Subcutaneous abdominal adipose tissue (tissue), 5 donors: ENCODE measurements around the gene APLF.
A peak's percentile ranks its signal among the peaks of the same experiment; 100 is the strongest.
"Not testable (repeated sequence)": the region's sequence is repeated elsewhere in the genome, so short reads cannot be mapped to it uniquely, and the experiment has no call there.

Experiments used
- H3K27ac ChIP-seq: one replicate; pipeline ENCODE4 v1.7.0; 2013; ENCODE audit warnings: low read depth, mild to moderate bottlenecking, inconsistent platforms, low read length, moderate library complexity
- H3K27me3 ChIP-seq, 5 donors: one replicate each; pipeline ENCODE4 v1.7.0; 2013; ENCODE audit warnings: low read length in 5 of 5, inconsistent platforms in 1 of 5; ENCODE audit not compliant: control insufficient read depth in 5 of 5, insufficient read depth in 4 of 5
- H3K36me3 ChIP-seq, 5 donors: one replicate each; pipeline ENCODE4 v1.7.0; 2013; ENCODE audit warnings: low read length in 5 of 5; ENCODE audit not compliant: control insufficient read depth in 5 of 5, insufficient read depth in 5 of 5
- H3K4me1 ChIP-seq, 5 donors: one replicate each; pipeline ENCODE4 v1.7.0; 2013; ENCODE audit warnings: low read length in 5 of 5, mild to moderate bottlenecking in 3 of 5, moderate library complexity in 1 of 5; ENCODE audit not compliant: control insufficient read depth in 5 of 5, insufficient read depth in 5 of 5
- H3K4me3 ChIP-seq, 5 donors: one replicate each; pipeline ENCODE4 v1.7.0; 2013; ENCODE audit warnings: low read length in 5 of 5, low read depth in 1 of 5
- H3K9ac ChIP-seq, 5 donors: one replicate each; pipeline ENCODE4 v1.7.0; 2013; ENCODE audit warnings: low read length in 5 of 5, mild to moderate bottlenecking in 4 of 5, moderate library complexity in 3 of 5
- H3K9me3 ChIP-seq, 5 donors: one replicate each; pipeline ENCODE4 v1.7.0; 2013; ENCODE audit warnings: low read length in 5 of 5; ENCODE audit not compliant: control insufficient read depth in 5 of 5
- donor health status: healthy.
- donor health status: healthy.
- donor health status: healthy.
- donor health status: healthy.
- donor health status: healthy.

The APLF gene

GRCh38 chr2:68475110-68475509 lies 7.7 kb downstream of the APLF start:
- H3K9ac ChIP-seq: no peak overlapping the region
- H3K27ac ChIP-seq: no peak overlapping the region
- no peaks in the 10 kb centered on the region for H3K9me3 ChIP-seq
- H3K36me3 ChIP-seq: no peaks in the 10 kb centered on the region
- H3K4me3 ChIP-seq: no peak overlapping the region
- no peaks in the 10 kb centered on the region for H3K27me3 ChIP-seq
- H3K4me1 ChIP-seq: peaks cover 0 to under 1% (median 0%) of the 10 kb centered on the region in 5 donors

- H3K36me3 ChIP-seq: no peaks in the 10 kb centered on the region
- H3K27me3 ChIP-seq: no peaks in the 10 kb centered on the region
- H3K27ac ChIP-seq: no peak overlapping the region
- no peak overlapping the region for H3K4me3 ChIP-seq
- H3K9me3 ChIP-seq: no peaks in the 10 kb centered on the region
- no peak overlapping the region for H3K9ac ChIP-seq
- no peaks in the 10 kb centered on the region for H3K4me1 ChIP-seq
These were observed 8.2 kb downstream of the APLF start for GRCh38 chr2:68475576-68475975.

GRCh38 chr2:68476454-68476853 lies 9.1 kb downstream of the APLF start:
- no peaks in the 10 kb centered on the region for H3K27me3 ChIP-seq
- H3K27ac ChIP-seq: no peak overlapping the region
- no peak overlapping the region for H3K4me3 ChIP-seq
- no peaks in the 10 kb centered on the region for H3K36me3 ChIP-seq
- no peaks in the 10 kb centered on the region for H3K9me3 ChIP-seq
- H3K4me1 ChIP-seq: no peaks in the 10 kb centered on the region
- H3K9ac ChIP-seq: no peak overlapping the region

- Histone ChIP-seq H3K27me3 (no peaks in the 10 kb centered on the region), H3K27ac (no peak overlapping the region), H3K36me3 (no peaks in the 10 kb centered on the region)
These were observed 11.3 kb downstream of the APLF start for GRCh38 chr2:68478688-68479087.

GRCh38 chr2:68482296-68482820 lies 15.0 kb downstream of the APLF start:
- Histone ChIP-seq H3K36me3 (no peaks in the 10 kb centered on the region), H3K27ac (no peak overlapping the region), H3K9me3 (no peaks in the 10 kb centered on the region), H3K9ac (no peak overlapping the region), H3K27me3 (no peaks in the 10 kb centered on the region), H3K4me3 (no peak overlapping the region), H3K4me1 (no peaks in the 10 kb centered on the region)

More at GRCh38 chr2:68478688-68479087, 11.3 kb downstream of the APLF start:
- no peaks in the 10 kb centered on the region for H3K4me1 ChIP-seq
- H3K9ac ChIP-seq: no peak overlapping the region
- no peak overlapping the region for H3K4me3 ChIP-seq
- no peaks in the 10 kb centered on the region for H3K9me3 ChIP-seq

GRCh38 chr2:68483011-68483410 lies 15.6 kb downstream of the APLF start:
- H3K9me3 ChIP-seq: no peaks in the 10 kb centered on the region
- no peak overlapping the region for H3K4me3 ChIP-seq
- H3K36me3 ChIP-seq: no peaks in the 10 kb centered on the region
- no peaks in the 10 kb centered on the region for H3K27me3 ChIP-seq
- H3K9ac ChIP-seq: no peak overlapping the region
- H3K4me1 ChIP-seq: peaks cover 0 to 3% (median 0%) of the 10 kb centered on the region in 5 donors
- no peak overlapping the region for H3K27ac ChIP-seq

GRCh38 chr2:68487773-68488355 lies 20.5 kb downstream of the APLF start:
- Histone ChIP-seq H3K27me3 (no peaks in the 10 kb centered on the region), H3K36me3 (no peaks in the 10 kb centered on the region), H3K4me3 (no peak overlapping the region), H3K27ac (no peak overlapping the region), H3K9ac (peak overlapping the region in 1 of 5 donors; percentile 4), H3K9me3 (no peaks in the 10 kb centered on the region), H3K4me1 (peaks cover 0 to 6% (median 0%) of the 10 kb centered on the region in 5 donors)

- H3K4me1 ChIP-seq, H3K27ac ChIP-seq, H3K27me3 ChIP-seq, H3K9ac ChIP-seq, H3K36me3 ChIP-seq, H3K4me3 ChIP-seq, H3K9me3 ChIP-seq: not testable (repeated sequence)
These were observed 21.2 kb downstream of the APLF start for GRCh38 chr2:68488605-68489004.

- Histone ChIP-seq H3K27ac (no peak overlapping the region), H3K27me3 (no peaks in the 10 kb centered on the region)
These were observed 21.9 kb downstream of the APLF start for GRCh38 chr2:68489282-68489681.

GRCh38 chr2:68491582-68491981 lies 24.2 kb downstream of the APLF start:
- no peaks in the 10 kb centered on the region for H3K36me3 ChIP-seq
- H3K27me3 ChIP-seq: no peaks in the 10 kb centered on the region
- no peak overlapping the region for H3K9ac ChIP-seq
- H3K4me3 ChIP-seq: no peak overlapping the region
- peaks cover 0 to 6% (median 0%) of the 10 kb centered on the region in 5 donors for H3K4me1 ChIP-seq
- H3K9me3 ChIP-seq: peaks cover 0 to 8% (median 0%) of the 10 kb centered on the region in 5 donors
- no peak overlapping the region for H3K27ac ChIP-seq

More at GRCh38 chr2:68489282-68489681, 21.9 kb downstream of the APLF start:
- Histone ChIP-seq H3K36me3 (no peaks in the 10 kb centered on the region), H3K9ac (no peak overlapping the region), H3K9me3 (no peaks in the 10 kb centered on the region), H3K4me3 (no peak overlapping the region), H3K4me1 (peaks cover 0 to 6% (median 0%) of the 10 kb centered on the region in 5 donors)
